GM21360 (cell line): ENCODE results near the gene DHX57.
"Not testable (repeated sequence)": the region's sequence is repeated elsewhere in the genome, so short reads cannot be mapped to it uniquely, and the experiment has no call there.

ENCODE experiments used
- ATAC-seq: cut with Tn5 transposase; IDR thresholded peaks from one replicate; pipeline ENCODE4 v1.9.1; 2021; ENCODE audit warnings: mild to moderate bottlenecking, moderate library complexity; ENCODE audit not compliant: unreplicated experiment

The DHX57 gene

GRCh38 chr2:38866773-38867443 is 8.8 kb downstream of the DHX57 start:
- no peak for ATAC-seq

DNA sequence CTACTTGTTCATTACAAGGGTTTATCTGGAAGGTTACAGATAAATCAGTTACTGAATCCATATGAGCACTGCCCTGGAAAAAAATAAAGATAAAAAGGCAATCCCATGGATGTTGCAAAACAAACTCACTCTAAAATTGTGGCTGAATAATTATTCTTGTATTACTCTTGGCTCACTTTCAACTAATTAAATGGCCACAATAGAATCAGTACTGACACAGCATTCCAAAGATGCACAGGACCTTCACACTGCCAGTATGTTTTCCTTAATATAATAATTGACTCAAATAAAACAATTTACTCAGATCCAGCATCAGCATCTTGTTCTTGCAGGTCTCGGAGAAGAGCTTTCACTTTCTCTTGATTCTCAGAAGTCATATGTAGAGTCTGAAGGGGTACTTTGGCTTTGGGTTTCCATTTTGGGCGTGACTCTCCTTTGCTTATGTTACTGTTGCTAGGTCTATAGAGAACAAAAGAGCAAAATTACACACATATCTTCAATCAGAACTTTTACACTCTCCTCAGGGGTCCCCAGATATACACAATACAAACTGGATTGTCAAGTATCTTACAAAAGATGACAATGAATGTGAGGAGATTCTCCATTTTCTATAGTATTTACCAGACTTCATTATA is 12.6 kb downstream of the DHX57 start:
- no peak for ATAC-seq

DNA sequence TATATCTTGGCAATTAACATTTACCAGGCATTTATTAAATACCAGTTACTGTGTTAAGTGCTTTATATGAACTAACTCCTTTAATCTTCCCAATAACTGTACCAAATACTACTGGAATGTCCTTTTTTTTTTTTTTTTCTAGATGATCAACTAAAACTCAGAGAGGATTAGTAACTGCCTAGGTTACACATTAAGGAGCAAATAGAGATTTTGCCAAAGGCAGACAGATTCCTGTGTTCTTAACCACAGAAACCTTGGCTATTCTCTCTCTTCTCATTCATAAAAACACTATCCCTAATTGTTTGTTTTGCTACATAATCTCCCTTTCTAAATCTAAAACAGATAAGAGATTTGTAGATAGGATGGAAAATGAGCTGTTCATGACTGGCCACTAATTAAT is 13.3 kb downstream of the DHX57 start:
- ATAC-seq, result no peak

GRCh38 chr2:38856165-38856564 is 19.6 kb downstream of the DHX57 start:
- ATAC-seq, result no peak

DNA sequence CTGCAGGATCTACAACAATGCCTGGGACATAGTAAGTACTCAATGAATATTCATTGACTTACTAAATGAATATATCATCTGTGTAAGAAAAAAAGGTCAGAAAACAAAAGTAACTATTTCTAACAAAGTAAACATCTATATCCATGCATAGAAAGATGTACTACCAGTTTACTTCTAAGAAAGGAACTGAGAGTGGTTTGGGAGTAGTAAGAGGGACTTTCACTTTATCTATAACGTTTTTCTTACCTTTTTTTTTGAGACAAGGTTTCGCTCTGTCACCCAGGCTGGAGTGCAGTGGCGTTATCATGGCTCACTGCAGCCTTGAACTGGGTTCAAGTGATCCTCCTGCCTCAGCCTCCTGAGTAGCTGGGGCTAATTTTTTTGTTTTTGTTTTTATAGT is 25.7 kb downstream of the DHX57 start:
- peak; percentile 91 for ATAC-seq

GRCh38 chr2:38836791-38837190 is 38.9 kb downstream of the DHX57 start:
- ATAC-seq, result peak; percentile 31

DNA sequence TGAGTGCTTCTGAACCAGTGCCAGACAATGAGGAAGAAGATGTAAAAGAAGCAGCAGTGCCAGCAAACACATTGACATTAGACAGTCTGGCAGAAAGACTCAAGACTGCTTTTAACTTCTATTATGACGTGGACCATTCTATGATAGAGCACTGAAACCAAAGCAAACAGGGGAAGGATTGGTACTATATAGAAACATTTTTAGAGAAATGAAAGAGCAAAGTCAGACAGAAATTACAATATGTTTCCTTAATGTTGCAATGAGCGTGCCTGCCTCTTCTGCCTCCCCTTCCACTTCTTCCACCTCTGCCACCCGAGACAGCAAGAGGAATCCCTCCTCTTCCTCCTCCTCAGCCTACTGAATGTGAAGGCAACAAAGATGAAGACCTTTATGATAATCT is 39.7 kb downstream of the DHX57 start:
- ATAC-seq, result peak; percentile 96

DNA sequence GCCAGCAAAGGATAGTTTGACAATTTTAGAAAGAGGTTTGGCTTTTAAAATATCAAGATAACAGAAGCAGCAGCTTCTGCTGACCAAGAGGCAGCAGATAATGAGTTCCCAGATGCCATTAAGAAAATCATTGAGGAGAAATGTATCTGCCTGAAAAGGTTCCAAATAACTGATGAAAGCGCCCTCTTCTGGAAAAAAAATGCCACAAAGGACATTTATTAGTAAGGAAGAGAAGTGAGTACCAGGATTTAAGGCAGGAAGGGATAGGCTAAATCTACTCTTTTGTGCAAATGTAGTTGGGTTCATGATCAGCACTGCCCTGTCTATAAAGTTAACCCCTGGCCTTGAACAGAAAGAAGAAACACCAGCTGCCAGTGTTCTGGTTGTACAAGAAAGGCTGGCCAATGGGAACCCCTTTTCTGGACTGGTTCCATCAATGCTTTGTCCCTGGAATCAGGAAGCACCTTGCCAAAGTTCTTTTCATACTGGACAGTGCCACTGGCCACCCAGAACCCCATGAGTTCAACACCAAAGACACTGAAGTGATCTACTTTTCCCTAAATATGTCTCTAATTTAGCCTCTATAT is 40.6 kb downstream of the DHX57 start:
- ATAC-seq, result no peak

DNA sequence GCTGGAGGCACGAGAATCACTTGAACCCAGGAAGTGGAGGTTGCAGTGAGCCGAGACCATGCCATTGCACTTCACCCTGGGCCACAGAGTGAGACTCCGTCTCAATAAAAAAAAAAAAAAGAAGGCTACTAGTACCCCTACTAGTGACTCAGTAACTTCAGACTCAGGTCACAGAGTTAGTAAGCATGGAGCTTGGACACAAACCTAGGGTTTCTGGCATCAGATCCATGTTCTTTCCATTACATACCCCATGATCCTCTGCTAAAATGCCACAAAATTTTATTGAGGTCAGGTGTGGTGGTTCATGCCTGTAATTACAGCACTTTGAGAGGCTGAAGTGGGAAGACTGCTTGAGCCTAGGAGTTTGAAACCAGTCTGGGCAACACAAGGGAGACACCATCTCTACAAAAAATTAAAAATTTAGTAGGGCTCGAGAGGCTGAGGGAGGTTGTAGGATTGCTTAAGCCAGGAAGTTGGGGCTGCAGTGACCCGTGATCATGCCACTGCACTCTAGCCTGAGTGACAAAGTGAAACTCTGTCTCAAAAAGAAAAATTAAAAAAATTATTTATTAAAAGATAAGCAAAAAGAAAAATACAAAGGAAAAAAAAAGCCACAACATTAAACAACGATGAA is 45.1 kb downstream of the DHX57 start:
- ATAC-seq, result no peak

- ATAC-seq, result no peak
Measured at GRCh38 chr2:38829971-38830370, 45.8 kb downstream of the DHX57 start.

DNA sequence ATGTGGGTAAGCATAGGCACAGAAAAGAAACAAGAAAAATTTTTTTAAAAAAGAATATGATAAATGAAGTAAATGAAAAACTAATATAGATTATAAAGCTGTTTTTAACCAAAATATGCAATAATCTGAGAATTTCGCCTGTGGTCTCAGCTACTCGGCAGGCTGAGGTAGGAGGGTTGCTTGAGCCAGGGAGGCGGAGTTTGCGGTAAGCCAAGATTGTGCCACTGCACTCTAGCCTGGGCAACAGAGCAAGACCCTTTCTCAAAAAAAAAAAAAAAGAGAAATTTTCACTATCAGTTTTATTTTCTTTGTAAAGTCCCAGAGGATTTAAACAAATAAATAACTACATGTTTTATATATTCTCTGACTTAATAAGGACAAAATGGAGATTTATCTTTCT is 47.3 kb downstream of the DHX57 start:
- ATAC-seq, result no peak

DNA sequence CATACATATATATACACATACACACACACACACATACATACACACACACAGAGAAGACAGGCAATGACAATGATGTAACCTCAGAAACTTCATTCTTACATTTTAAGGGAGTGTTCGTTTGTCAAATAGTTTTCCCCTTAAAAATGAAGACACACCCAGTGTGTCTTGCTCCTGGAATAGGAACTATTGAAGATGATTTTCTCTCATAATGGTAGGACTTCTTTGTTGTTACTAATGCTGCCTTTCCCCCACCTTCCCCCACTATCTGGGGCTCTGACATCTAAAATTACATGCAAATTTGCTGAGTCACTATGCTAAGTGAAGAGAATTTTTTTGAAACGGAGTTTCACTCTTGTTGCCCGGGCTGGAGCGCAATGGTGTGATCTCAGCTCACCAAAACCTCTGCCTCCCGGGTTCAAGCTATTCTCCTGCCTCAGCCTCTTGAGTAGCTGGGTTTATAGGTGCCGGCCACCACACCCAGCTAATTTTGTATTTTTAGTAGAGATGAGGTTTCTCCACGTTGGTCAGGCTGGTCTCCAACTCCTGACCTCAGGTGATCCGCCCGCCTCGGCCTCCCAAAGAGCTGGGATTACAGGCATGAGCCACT is 48.1 kb downstream of the DHX57 start:
- not testable (repeated sequence) for ATAC-seq

GRCh38 chr2:38825956-38826355 is 49.8 kb downstream of the DHX57 start:
- ATAC-seq, result no peak

DNA sequence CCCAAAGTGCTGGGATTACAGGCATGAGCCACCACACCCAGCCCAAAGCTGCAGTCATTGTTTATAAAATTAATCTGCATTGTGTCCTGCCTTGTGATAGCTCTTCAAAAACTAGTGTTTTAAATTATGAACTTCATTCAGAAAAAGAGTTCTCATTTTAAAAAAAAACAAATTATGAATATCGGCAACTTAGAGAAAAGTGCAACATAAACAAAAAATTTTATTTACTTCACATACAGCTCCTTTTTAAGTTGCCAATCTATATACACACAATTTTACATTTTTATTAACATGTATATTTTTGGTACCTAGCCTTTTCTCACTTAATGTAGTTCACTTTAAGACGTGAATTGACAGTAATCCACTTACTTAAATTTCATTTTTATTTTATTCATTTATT is 50.8 kb downstream of the DHX57 start:
- ATAC-seq, result no peak

DNA sequence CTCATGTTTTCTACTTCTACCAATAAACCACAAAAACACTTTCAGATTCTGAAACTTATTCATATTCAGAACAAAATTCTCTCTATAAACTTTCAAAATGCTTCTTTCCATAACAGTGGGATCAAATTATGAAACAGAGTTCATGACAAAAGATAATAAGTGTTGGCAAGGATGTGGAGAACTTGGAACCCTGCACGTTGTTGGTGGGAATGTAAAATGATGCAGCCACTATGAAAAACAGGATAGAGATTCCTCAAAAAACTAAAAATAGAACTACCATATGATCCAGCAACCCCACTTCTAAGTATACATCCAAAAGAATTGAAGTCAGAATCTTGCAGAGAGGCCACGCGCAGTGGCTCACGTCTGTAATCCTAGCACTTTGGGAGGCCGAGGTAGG is 52.3 kb downstream of the DHX57 start:
- ATAC-seq, result no peak

DNA sequence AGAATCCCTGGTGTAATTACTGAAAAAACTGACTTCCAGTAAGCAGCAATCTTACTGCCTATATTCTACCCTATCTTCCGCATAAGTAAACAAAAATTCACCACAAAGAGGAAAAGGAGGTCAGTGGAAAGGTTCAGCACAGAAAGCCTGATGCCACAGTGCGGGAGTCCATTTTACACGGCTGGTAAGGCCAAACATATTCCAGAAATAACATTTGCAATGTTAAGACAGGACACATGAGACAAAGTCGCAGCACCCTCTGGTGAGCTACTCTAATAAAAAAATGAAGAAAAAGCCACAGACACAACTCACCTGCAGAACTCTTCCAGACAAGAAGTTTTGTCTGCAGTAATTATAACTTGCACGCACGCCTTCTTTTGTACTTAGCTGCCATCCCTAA is 57.2 kb downstream of the DHX57 start:
- ATAC-seq, result no peak

DNA sequence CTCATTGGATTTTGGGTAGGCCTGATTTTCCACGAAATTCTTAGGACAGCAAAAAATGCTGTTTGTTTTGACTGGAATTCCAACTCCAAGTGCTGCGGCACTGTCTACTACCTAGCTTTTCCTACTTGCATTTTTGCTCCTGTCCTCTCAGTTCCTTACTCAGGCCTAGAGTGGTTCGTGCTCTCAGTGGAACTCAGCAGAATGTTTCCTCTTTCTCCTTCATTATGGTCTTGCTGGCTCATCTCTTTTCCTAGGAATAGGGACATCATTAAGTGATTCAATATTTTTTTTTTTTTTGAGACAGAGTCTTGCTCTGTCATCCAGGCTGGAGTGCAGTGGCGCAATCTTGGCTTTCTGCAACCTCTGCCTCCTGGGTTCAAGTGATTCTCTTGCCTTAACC is 59.8 kb downstream of the DHX57 start:
- no peak for ATAC-seq

GRCh38 chr2:38810488-38810887 is 65.2 kb downstream of the DHX57 start:
- ATAC-seq, result no peak

GRCh38 chr2:38808677-38809076 is 67.1 kb downstream of the DHX57 start:
- ATAC-seq, result no peak

GRCh38 chr2:38806733-38807059 is 69.0 kb downstream of the DHX57 start:
- no peak for ATAC-seq

DNA sequence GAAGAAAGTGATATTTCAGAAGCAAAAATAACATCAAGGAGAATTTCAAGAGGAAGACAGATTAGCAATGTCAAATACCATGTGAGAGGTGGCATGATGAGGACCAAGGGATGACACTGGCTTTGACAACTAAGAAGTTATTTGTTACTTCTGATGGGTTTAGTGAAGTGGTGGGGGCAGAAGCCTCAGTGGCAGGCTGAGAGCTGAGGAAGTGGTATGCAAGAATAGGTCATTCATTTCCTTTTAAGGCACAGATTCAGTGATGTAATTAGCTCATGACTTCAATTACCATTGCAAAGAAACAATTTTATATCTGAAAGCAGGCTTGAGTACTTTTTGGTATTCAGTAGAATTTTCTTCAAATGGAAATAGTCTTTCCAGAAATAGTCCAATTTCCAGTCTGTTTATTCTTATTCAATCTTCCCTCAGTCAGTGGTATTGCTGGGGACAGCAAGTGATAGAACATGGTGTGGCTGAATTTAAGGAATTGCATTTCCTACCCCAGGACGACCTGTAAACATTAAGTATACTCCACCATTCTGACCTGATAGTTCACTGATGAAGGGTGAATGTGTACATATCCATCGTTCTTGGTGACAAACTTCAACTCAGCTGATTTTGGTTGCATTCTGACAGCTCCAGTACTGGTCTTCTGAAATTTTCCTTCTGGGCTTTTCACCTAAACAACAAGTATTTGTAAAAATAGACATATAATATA is 69.6 kb downstream of the DHX57 start:
- no peak for ATAC-seq
